Liver (tissue), 3 donors: Measurements from ENCODE around the gene SHH.

Experiments
- ATF3 ChIP-seq: IDR thresholded peaks from 2 replicates; pipeline ENCODE4 v1.6.1; 2016; ENCODE audit warnings: antibody characterized with exemption
- CTCF ChIP-seq: fragments of 150-350 bp; IDR thresholded peaks from 2 replicates; pipeline ENCODE4 v1.5.1; 2017; ENCODE audit warnings: improper control_type of control experiment, low read depth, low read length; ENCODE audit not compliant: missing input control
- EGR1 ChIP-seq, 2 donors: IDR thresholded peaks; 2 replicates each; pipeline ENCODE4 v1.6.1; 2016 to 2018; ENCODE audit warnings: antibody characterized with exemption in 2 of 2, low read depth in 2 of 2
- GABPA ChIP-seq, 2 donors: IDR thresholded peaks in 1 of 2; conservative IDR thresholded peaks in 1 of 2; 2 replicates each; pipeline ENCODE4 v1.6.1; 2016; ENCODE audit warnings: antibody characterized with exemption in 2 of 2, mild to moderate bottlenecking in 1 of 2, moderate library complexity in 1 of 2
- HNF4A ChIP-seq, 2 donors: conservative IDR thresholded peaks; 2 replicates each; pipeline ENCODE4 v1.6.1; 2016; ENCODE audit warnings: antibody characterized with exemption in 2 of 2, mild to moderate bottlenecking in 2 of 2
- JUND ChIP-seq, 2 donors: IDR thresholded peaks; 2 replicates each; pipeline ENCODE4 v1.6.1; 2016; ENCODE audit warnings: antibody characterized with exemption in 2 of 2
- MAX ChIP-seq: IDR thresholded peaks from 2 replicates; pipeline ENCODE4 v1.6.1; 2016; ENCODE audit warnings: antibody characterized with exemption
- REST ChIP-seq: IDR thresholded peaks from 2 replicates; pipeline ENCODE4 v1.6.1; 2016; ENCODE audit warnings: antibody characterized with exemption, mild to moderate bottlenecking
- TAF1 ChIP-seq: conservative IDR thresholded peaks from 2 replicates; pipeline ENCODE4 v1.6.1; 2016; ENCODE audit warnings: antibody characterized with exemption, mild to moderate bottlenecking
- YY1 ChIP-seq: IDR thresholded peaks from 2 replicates; pipeline ENCODE4 v1.6.1; 2016; ENCODE audit warnings: antibody characterized with exemption, mild to moderate bottlenecking
- donor health status: healthy.
- donor health status: healthy.

GRCh38 chr7:155765458-155765857, 46.8 kb downstream of the SHH start:
- TF ChIP-seq CTCF (no peak), HNF4A (conservative IDR thresholded peaks at IDR 0.05) (no peak), TAF1 (no peak), ATF3 (no peak), JUND (IDR thresholded peaks at IDR 0.05) (no peak), YY1 (no peak), REST (no peak), GABPA (IDR thresholded peaks at IDR 0.05 in 1 of 2, conservative IDR thresholded peaks at IDR 0.05 in 1 of 2) (no peak), EGR1 (IDR thresholded peaks at IDR 0.05; ENCODE audit: low read depth in 2 of 2) (no peak), MAX (no peak)
